Mucosa of descending colon (tissue), 3 donors: ENCODE results near the gene ENOX1. TPM values are rescaled to one million over a fixed set of nuclear protein-coding genes. Genes with fewer than 3 reads are reported as not detected.

Experiments used
- ATAC-seq: fragments of 200-7000 bp; cut with Tn5 transposase; one replicate; pipeline ENCODE4 v1.9.1; 2020; ENCODE audit warnings: mild to moderate bottlenecking, moderate library complexity
- DNase-seq, 3 donors: peaks; one replicate each; pipeline ENCODE4 v3.0.0-alpha.2; 2020
- H3K36me3 ChIP-seq: fragments of 200-600 bp; one replicate; pipeline ENCODE4 v1.8.0; 2021; ENCODE audit warnings: low read depth, mild to moderate bottlenecking
- H3K4me1 ChIP-seq: fragments of 200-600 bp; one replicate; pipeline ENCODE4 v1.8.0; 2021; ENCODE audit warnings: low read depth, mild to moderate bottlenecking
- H3K4me3 ChIP-seq: fragments of 200-600 bp; one replicate; pipeline ENCODE4 v1.8.0; 2021; ENCODE audit warnings: mild to moderate bottlenecking
- H3K9me3 ChIP-seq: fragments of 200-600 bp; one replicate; pipeline ENCODE4 v1.8.0; 2021; ENCODE audit warnings: mild to moderate bottlenecking
- CTCF ChIP-seq: fragments of 200-600 bp; IDR thresholded peaks from one replicate; pipeline ENCODE4 v1.8.0; 2022; ENCODE audit warnings: antibody characterized with exemption, mild to moderate bottlenecking
- intact Hi-C, 2 donors: fragments of 100-400 bp; cut with DNase I in 1 of 2; cut with micrococcal nuclease in 1 of 2; formaldehyde crosslinking; loops; one replicate each; pipeline versions ENCODE4 v1.11.0 to v1.11.1; 2022; cut with DNase I, micrococcal nuclease
- total RNA-seq, 3 donors: library from RNA; stranded (reverse); fragmentation: NEBNext Ultra II Directional in 2 of 3; extraction: Animal tissue kit (Norgen Biotek cat#: 25700) in 2 of 3; gene quantifications; one replicate each; pipeline versions ENCODE4 v1.2.1 to v1.2.4, GENCODE V29; 2021 to 2023
- donor health status: DM: no; HTN: no; CAD: no; lungs with moderate emphysema.
- donor health status: DM: no; HTN: no; CAD: no.
- donor health status: DM: no; HTN: yes; CAD: no.

Gene ENOX1
- total RNA-seq, 3 donors from 2014 or later, result 0.35 to 9.8 (median 1.2) TPM

DNA sequence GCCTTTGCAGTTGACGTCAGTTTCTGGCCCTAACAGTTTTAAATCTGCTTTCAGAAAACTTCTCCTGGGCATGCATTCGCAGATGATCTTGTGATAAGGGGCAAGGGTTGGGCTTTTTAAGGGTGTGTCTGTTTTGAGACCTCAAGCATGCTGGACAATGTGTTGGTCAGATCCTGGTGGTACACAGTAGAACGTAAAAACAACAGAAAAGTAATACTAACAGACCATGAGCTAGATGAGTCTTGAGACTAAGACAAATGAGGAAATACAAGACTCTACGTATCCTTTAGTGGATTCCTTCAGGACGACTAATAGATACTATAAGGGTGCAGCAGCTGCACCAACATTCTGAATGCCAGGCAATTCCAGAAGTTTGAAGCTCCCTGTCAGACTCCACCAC is 525.8 kb downstream of the ENOX1 start:
- DNase-seq (no peak), ATAC-seq (no peak)
- H3K9me3 ChIP-seq, result no peaks in the 10 kb centered on the region
- intact Hi-C loops, result no loop called here
- H3K36me3 ChIP-seq, result no peaks in the 10 kb centered on the region
- no peak overlapping the region for H3K4me3 ChIP-seq
- no peak for TF ChIP-seq CTCF
- no peaks in the 10 kb centered on the region for H3K4me1 ChIP-seq

GRCh38 chr13:43258771-43259170 is 528.0 kb downstream of the ENOX1 start:
- no peaks in the 10 kb centered on the region for H3K4me1 ChIP-seq
- H3K4me3 ChIP-seq, result no peak overlapping the region
- no peaks in the 10 kb centered on the region for H3K9me3 ChIP-seq
- ATAC-seq (no peak), DNase-seq (no peak)
- no peaks in the 10 kb centered on the region for H3K36me3 ChIP-seq
- intact Hi-C loops, result no loop called here
- no peak for TF ChIP-seq CTCF

DNA sequence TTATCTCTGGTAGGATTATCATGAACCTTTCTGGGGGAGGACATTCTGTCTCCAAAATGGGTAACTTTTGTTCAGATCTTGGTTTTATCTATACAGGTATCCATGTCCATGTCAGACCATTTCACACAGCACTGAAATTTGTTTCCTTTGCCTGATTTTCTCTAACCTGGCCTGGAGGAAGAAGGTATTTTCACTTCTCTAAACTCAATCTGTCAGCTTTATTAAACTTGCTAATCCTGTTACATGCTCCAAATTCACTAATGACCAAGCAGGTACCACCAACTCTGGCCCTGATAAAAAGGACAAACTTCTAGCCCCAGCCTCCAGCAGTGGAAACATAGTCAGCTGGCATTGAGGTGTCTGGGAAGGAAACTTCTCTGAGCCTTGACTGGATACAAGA is 529.0 kb downstream of the ENOX1 start:
- no peak for DNase-seq
- no peak for ATAC-seq
- H3K9me3 ChIP-seq, result no peaks in the 10 kb centered on the region
- intact Hi-C loops, result no loop called here
- no peak for TF ChIP-seq CTCF
- no peaks in the 10 kb centered on the region for H3K36me3 ChIP-seq
- no peaks in the 10 kb centered on the region for H3K4me1 ChIP-seq
- H3K4me3 ChIP-seq, result no peak overlapping the region

- no peak for TF ChIP-seq CTCF
- ATAC-seq, result no peak
- DNase-seq, result no peak
Measured at GRCh38 chr13:43251961-43252360, 534.8 kb downstream of the ENOX1 start.

DNA sequence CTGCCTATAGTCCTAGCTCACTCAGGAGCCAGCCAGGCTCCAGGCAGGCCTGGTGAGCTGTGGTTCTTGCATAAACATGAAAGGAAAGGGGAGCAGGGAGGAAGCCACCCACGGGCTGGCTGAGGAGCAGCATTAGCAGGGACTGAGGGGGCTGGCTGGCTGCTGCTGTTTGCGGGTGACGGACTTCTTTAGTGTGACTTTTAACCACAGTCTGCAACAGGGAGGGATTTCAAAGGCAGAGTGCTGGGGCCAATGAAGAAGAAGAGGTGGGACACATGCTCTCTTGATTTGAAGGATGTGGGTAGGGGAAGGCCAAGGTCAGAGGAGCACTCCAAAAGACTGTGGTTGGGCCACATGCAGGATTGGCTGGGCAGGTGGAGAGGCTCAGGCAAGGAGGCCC is 540.4 kb downstream of the ENOX1 start:
- Histone ChIP-seq H3K4me1 (no peaks in the 10 kb centered on the region), H3K4me3 (no peak overlapping the region), H3K9me3 (no peaks in the 10 kb centered on the region), H3K36me3 (no peaks in the 10 kb centered on the region)
- intact Hi-C loops, result no loop called here
- DNase-seq (no peak), ATAC-seq (no peak)
- TF ChIP-seq CTCF, result no peak

More at GRCh38 chr13:43251961-43252360, 534.8 kb downstream of the ENOX1 start:
- Histone ChIP-seq H3K9me3 (no peaks in the 10 kb centered on the region), H3K4me1 (no peaks in the 10 kb centered on the region), H3K36me3 (no peaks in the 10 kb centered on the region), H3K4me3 (no peak overlapping the region)
- intact Hi-C loops, result no loop called here

DNA sequence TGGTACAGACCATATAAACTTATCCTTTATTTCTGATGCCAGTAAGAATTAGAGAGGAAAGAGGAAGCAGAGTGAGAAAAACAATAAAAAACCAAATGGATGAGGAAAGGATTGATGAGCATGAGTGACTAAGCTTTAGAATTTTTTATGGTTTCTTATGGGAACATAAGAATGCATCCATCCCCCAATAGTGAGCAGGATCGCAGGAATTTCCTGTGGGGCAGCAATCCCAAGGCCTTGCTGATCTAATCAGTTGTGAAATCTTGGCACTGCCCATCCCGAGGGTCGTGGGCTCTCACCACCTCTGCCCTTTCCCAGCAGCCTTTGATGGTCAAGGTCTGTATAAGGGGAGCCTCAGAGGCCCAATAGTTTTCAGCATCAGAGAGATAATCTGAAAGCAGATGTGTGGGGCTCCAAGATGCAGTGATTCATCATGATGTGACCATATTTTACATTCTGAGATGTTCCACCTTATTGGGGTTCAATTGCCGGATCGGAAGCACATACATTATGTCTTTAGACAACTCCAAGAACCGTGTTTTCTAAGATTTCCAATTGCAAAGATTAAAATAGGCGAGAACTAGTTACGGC is 541.3 kb downstream of the ENOX1 start:
- intact Hi-C loops, result no loop called here
- ATAC-seq, result no peak
- Histone ChIP-seq H3K4me1 (no peaks in the 10 kb centered on the region), H3K36me3 (no peaks in the 10 kb centered on the region), H3K9me3 (no peaks in the 10 kb centered on the region), H3K4me3 (no peak overlapping the region)
- no peak for TF ChIP-seq CTCF
- no peak for DNase-seq
